ENCODE measurements around the gene NOM1.
"Not testable (repeated sequence)": the region's sequence is repeated elsewhere in the genome, so short reads cannot be mapped to it uniquely, and the experiment has no call there.

The NOM1 gene, protein sequence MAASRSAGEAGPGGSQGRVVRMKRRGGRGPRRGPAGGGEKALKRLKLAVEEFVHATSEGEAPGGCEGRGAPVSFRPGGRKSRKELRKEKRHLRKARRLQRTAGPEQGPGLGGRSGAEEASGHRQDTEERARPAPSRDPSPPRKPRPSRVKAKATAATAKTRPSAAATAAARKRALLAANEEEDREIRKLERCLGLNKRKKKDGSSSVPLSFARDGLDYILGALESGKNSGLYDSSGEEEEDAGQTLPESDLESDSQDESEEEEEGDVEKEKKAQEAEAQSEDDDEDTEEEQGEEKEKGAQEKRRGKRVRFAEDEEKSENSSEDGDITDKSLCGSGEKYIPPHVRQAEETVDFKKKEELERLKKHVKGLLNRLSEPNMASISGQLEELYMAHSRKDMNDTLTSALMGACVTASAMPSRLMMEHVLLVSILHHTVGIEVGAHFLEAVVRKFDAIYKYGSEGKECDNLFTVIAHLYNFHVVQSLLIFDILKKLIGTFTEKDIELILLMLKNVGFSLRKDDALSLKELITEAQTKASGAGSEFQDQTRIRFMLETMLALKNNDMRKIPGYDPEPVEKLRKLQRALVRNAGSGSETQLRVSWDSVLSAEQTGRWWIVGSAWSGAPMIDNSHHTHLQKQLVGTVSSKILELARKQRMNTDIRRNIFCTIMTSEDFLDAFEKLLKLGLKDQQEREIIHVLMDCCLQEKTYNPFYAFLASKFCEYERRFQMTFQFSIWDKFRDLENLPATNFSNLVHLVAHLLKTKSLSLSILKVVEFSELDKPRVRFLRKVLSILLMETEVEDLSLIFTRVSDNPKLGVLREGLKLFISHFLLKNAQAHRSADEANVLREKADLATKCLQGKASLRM

GRCh38 chr7:156949541-156950380 is at the start of gene NOM1:
TSS of gene NOM1 (plus strand) at chr7:156949712. CDS start at chr7:156949738, 26 bp downstream.
- peak; percentile 84 for DNase-seq

DNA sequence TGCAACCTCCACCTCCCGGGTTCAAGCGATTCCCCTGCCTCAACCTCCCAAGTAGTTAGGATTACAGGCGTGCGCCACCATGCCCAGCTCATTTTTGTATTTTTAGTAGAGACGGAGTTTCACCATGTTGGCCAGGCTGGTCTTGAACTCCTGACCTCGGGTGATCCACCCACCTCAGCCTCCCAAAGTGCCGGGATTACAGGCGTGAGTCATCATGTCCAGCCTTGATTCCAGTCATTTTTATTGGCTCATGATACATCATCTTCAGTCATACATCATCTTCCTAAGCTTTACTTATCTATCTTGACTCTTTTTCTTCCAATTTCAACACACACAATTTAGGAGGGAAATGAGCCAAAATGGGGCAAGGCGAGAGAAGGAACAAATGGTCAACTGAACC is 49.4 kb upstream of the NOM1 start:
- DNase-seq, result not testable (repeated sequence)

GRCh38 chr7:156903232-156903909 is 46.1 kb upstream of the NOM1 start:
- peak; percentile 58 for DNase-seq

DNA sequence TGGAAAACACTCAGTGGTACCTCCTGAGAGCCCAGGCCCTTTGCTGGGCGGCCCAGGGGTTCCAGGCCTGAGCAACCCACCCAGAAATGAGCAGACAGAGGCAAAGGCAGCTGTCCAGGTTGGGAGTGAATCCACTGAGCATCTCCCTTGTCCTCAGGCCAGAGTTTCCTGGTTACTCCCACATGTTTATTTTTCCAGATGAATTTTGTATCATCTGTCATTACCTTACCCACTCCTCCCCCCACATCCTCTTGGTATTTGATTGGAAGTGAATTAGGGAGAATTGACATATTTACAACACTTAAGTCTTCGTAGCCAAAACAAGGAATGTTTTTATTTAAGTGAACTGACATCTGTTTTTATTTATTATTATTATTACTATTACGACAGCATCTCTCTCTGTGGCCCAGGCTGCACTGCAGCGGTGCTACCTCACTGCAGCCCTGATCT is 43.3 kb upstream of the NOM1 start:
- DNase-seq, result no peak

DNA sequence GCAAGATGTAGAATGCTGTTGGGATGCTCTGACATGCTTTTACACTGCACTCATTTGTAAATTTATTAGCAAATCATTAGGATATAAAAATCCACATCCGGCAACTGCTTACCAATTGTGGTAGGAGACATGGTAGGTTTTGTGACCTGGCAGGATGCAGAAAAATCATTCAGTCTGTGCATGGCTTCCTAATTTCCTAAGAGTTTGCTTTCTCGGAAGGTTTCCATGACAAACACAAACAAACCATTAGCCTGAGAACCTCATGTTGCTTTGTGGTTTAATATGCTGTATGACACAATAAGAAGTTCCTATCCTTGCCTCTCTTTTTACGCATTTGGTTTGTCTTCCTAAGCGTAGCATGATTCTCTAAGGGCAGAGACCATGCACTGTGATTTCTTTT is 41.9 kb upstream of the NOM1 start:
- DNase-seq, result no peak

- not testable (repeated sequence) for DNase-seq
Measured at GRCh38 chr7:156909574-156910252, 39.8 kb upstream of the NOM1 start.

DNA sequence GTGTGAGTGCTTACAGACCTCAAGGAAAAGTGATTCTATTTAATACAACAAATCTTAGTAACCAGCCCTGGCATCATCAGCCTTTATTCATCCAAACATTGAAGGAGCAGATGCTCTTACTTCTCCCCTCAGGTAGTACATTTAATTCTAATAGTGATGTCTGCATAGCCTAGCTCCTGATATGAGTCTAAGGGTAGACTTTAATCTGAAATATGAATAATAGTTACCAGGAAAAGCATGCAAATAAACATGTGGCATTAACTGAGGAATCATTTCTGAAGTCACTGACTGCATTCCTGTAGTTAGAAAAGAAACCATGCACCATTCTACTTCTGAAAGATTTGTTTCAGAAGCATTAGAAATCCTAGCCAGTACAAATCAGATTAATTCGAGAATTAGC is 30.9 kb upstream of the NOM1 start:
- DNase-seq, result no peak

GRCh38 chr7:156919132-156919713 is 30.3 kb upstream of the NOM1 start:
- no peak for DNase-seq

GRCh38 chr7:156920076-156920475 is 29.4 kb upstream of the NOM1 start:
- DNase-seq, result no peak

DNA sequence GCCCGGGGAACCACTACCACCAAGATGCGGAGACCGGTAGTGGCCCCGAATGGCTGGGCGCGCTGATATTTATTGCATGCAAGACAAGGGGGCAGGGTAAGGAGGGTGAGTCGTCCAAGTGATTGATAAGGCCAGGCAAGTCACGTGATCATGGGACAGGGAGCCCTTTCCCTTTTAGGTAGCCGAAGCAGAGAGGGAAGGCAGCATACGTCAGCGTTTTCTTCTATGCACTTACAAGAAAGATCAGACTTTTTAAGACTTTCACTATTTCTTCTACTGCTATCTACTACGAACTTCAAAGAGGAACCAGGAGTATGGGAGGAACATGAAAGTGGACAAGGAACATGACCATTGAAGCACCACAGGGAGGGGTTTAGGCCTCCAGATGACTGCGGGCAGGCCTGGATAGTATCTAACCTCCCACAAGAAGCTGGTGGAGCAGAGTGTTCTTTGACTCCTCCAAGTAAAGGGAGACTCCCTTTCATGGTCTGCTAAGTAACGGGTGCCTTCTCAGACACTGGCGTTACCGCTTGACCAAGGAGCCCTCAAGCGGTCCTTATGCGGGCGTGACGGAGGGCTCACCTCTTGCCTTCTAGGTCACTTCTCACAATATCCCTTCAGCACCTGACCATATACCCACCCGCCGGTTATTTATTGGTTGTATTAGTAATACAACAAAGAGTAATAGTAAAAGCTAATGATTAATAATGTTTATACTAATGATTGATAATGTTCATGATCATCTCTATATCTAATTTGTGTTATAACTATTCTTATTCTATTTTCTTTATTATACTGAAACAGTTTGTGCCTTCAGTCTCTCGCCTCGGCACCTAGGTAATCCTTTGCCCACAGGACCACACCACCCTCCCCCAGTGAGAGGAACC is 28.8 kb upstream of the NOM1 start:
- not testable (repeated sequence) for DNase-seq

DNA sequence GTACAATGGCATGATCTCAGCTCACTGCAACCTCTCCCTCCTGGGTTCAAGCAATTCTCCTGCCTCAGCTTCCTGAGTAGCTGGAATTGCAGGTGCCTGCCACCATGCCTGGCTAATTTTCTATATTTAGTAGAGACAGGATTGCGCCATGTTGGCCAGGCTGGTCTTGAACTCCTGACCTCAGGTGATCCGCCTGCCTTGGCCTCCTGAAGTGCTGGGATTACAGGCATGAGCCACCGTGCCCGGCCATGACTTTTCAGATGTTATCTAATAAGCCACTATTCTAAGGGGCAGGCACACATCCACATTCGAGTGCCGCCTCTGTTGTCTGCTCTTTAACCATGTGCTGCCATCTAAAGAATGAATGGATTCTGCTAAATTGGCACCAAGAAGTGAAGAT is 27.2 kb upstream of the NOM1 start:
- not testable (repeated sequence) for DNase-seq

GRCh38 chr7:156925821-156926220 is 23.7 kb upstream of the NOM1 start:
- DNase-seq, result not testable (repeated sequence)

DNA sequence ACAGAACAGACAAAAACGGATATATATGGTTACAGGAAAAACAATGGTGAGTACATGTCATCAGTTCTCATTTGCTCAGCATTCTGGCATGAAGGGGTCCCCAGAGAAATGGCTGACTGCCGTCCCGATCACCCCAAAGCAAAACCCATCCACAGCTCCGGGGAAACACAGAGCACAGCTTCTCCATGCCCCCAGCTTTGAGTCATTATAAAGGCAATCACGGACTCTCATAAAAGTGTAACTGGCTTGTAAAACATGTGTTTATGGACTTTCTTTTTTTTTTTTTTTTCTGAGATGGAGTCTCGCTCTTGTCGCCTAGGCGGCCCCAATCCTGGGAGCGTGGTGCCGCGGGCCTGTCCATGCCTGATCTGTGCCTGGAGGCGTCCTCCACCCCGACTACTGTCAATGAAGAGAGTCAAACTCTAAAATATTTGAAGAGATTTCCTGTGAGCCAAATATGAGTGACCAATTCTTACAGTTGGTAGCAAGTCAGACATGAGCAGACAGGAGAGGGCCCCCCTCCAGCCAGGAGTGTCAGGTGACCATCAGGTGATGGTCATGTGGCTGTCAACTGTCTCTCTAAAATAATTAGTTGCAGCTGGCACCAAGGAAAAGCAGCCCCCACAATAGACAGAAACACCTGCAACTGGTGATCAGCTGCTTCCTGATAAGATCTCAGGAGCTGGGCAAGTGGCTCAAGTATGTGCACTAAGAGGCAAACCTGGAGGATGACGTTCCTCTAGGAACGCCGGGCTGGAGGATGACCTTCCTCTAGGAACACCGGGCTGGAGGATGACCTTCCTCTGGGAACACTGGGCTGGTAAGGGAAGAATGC is 21.7 kb upstream of the NOM1 start:
- DNase-seq, result no peak

DNA sequence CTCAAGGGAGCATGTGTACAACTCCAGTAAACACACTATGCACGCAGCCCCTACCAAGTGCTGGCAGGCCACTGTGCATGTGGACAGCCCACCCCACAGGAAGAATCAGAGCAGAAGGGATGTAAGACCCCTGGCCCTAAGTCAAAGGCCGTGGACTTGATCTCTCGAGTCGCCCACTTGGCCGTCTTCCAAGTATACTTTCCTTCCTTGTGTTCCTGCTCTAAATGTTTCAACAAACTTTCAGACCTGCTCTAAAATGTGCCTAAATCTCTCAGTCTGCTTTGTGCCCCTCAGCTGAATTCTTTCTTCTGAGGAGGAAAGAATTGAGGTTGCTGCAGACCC is 21.1 kb upstream of the NOM1 start:
- DNase-seq, result no peak

GRCh38 chr7:156929789-156930539 is 19.5 kb upstream of the NOM1 start:
- DNase-seq, result peak; percentile 52

DNA sequence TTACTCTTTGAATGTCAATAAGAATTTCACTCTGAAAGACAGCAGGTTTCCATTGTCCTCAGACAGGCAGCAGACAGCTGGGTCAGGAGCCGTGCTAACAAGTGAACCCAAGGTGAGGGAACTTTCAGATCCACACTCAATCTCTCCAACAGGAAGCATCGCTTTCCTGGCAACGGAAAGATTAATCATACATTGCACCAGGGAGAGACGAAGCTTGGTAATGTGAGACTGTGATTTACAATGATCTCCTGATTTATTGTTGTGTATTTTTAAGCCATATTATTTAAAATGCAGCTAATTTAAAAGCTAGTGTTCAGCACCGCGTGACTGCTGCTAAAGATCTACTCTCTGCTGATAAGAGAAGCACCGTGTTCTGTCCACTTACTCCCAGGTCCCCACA is 17.5 kb upstream of the NOM1 start:
- DNase-seq, result no peak

- no peak for DNase-seq
Measured at GRCh38 chr7:156935250-156935649, 14.3 kb upstream of the NOM1 start.

DNA sequence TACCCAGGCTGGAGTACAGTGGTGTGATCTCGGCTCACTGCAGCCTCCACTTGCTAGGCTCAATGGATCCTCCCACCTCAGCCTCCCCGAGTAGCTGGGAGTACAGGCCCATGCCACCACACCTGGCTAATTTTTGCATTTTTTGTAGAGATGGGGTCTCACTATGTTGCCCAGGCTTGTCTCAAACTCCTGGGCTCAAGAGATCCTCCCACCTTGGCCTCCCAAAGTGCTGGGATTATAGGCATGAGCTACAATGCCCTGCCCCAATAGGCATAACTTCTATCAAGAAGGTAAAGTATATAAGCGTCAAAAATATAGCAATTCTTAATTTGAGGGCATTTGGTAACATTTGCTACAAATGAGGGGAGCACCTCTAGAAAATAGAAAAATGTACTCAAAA is 12.7 kb upstream of the NOM1 start:
- DNase-seq, result not testable (repeated sequence)

Measured in CD4-positive, alpha-beta T cell treated with Interleukin-4 for 4 hours (primary cell).